Tibial nerve (tissue), 4 donors: ENCODE measurements around the gene MADD.

Experiments used
- EP300 ChIP-seq, 2 donors: sonication (generic); formaldehyde crosslinking; IDR thresholded peaks; one replicate each; pipeline ENCODE4 v1.6.1; 2017; ENCODE audit warnings: antibody characterized with exemption in 2 of 2, mild to moderate bottlenecking in 1 of 2
- TF ChIP-seq, protein P1 (sequence below), 5 experiments: fragments of 200-600 bp in 3 of 5; fragments of 450-650 bp in 2 of 5; sonication (generic) in 3 of 5; IDR thresholded peaks; one replicate each; pipeline ENCODE4 v1.5.1; 2016 to 2019; ENCODE audit warnings: antibody characterized with exemption in 5 of 5, mild to moderate bottlenecking in 3 of 5, moderate library complexity in 2 of 5

- no peak for TF ChIP-seq EP300 (IDR thresholded peaks at IDR 0.05)
- TF ChIP-seq, protein P1, sequence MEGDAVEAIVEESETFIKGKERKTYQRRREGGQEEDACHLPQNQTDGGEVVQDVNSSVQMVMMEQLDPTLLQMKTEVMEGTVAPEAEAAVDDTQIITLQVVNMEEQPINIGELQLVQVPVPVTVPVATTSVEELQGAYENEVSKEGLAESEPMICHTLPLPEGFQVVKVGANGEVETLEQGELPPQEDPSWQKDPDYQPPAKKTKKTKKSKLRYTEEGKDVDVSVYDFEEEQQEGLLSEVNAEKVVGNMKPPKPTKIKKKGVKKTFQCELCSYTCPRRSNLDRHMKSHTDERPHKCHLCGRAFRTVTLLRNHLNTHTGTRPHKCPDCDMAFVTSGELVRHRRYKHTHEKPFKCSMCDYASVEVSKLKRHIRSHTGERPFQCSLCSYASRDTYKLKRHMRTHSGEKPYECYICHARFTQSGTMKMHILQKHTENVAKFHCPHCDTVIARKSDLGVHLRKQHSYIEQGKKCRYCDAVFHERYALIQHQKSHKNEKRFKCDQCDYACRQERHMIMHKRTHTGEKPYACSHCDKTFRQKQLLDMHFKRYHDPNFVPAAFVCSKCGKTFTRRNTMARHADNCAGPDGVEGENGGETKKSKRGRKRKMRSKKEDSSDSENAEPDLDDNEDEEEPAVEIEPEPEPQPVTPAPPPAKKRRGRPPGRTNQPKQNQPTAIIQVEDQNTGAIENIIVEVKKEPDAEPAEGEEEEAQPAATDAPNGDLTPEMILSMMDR (IDR thresholded peaks at IDR 0.05), result no peak
These were observed 72.9 kb downstream of the MADD start for GRCh38 chr11:47342854-47343253.
